GM18502 (cell line): ENCODE results near the gene STOM.
"Not testable (repeated sequence)": the region's sequence is repeated elsewhere in the genome, so short reads cannot be mapped to it uniquely, and the experiment has no call there.

Experiments
- ATAC-seq: cut with Tn5 transposase; IDR thresholded peaks from one replicate; pipeline ENCODE4 v1.9.1; 2021; ENCODE audit warnings: mild to moderate bottlenecking; ENCODE audit not compliant: unreplicated experiment, poor library complexity

Gene STOM, protein sequence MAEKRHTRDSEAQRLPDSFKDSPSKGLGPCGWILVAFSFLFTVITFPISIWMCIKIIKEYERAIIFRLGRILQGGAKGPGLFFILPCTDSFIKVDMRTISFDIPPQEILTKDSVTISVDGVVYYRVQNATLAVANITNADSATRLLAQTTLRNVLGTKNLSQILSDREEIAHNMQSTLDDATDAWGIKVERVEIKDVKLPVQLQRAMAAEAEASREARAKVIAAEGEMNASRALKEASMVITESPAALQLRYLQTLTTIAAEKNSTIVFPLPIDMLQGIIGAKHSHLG

DNA sequence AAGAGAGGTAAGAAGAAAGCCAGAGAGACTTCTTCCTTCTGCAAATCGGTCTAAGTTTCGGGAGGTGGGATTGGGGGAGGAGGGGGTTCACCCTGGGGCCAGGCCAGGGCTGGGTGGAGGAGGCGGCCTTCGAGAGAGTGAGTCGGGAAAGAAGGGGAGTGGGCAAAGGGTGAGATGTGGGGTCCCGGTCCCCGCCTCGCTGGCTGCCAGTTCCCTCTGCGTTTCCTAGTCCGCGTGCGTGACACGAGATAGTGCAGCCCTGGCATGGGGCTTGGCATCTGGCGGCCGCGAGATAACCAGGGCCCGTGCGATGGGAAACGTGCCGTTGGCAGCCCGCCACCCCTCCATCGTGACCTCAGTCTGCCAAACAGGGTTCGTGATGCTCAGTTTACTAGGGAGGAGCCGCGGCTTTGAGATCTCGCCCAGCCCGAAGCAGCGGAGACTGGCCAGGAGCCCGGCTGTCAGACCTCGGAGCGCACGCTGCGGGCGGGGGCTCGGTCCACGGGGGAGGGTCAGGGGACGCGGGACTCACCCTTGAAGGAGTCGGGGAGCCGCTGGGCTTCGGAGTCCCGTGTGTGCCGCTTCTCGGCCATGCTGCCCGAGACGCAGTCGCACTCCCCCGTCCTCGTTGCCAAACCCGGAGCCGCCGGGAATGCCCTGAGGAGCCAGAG is at the start of gene STOM:
Gene STOM (minus strand): TSS at position 656 of the 671 bp plus-strand sequence. CDS start 63 bp downstream, at position 593.
- peak; percentile 66 for ATAC-seq

DNA sequence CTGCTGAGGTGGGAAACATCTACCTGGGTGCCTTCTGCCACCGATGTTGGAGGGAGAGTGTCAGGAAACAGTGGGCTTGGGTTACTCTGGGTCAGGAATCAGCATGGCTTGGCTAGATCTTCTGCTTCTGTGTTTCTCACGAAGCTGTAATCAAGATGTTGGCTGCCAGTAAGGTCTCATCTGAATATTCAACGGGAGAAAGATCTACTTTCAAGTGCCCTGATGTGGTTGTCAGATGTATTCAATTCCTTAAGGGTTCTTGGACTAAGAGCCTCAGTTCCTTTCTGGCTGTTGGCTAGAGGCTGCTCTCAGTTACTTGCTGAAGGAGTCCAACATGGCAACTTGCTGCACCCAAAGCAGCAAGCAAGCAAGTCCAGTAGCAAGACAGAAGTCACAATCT is 41.9 kb upstream of the STOM start:
- no peak for ATAC-seq

DNA sequence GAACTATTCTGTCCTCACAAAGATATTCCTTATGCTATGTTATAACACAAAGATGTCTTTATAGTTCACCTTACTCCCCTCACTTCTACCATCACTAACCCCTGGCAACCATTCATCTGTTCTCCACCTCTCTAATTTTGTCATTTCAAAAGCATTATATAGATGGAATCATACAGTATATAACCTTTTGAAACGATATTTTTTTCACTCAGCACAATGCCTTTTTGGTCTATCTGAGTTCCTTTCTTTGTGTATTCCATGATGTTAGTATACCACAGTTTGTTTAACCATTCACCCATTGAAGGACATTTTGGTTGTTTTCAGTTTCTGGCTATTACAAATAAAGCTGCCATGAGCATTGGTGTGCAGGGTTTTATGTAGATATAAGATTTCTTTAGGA is 35.8 kb upstream of the STOM start:
- no peak for ATAC-seq

DNA sequence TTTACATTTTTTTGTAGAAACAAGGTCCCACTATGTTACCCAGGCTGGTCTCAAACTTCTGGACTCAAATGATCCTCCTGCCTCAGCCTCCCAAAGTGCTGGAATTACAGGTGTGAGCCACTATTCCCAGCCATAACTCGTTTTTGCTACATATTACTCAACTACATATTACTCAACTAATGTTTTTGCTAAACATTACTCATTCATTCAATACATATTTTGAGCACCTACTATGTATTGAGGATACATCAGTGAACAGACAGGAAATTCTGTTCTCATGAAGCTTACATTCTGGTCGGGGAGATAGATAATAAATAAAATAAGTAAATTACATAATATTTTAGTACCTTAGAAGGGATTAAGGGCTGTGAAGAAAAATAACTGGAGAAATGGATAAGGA is 34.9 kb upstream of the STOM start:
- ATAC-seq: no peak

DNA sequence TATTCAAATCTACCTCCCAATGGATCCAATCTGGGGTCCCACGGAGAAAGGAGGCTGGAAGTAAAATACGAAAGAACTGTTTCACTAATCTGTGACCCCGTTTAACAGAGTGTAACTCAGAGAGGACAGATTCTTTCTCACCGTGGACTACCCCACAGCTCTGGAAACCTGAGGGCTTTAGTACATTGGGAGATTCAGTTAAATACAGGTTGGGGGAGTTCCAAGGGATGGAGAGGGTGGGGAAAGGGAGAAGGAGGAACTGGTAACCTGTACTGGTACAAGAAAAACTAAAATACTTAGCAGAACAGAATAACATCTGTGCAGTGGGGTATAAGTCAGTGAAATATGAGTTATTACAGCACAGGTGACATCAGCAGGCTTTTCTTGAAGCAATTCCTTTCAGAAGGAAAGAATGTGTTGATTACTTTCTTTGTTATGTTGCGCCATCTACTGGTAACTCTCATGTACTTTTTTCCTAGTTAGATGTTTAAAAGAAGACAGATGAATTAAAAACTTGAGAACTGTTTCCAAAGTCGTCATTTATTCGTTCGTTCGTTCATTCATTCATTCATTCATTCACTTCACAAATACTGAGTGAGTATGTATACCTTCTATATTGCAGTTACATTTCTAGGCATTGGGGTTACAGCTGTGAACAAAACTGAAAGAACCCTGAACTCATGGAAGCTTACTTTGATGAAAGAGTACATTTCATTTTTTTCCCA is 30.0 kb upstream of the STOM start:
- no peak for ATAC-seq

DNA sequence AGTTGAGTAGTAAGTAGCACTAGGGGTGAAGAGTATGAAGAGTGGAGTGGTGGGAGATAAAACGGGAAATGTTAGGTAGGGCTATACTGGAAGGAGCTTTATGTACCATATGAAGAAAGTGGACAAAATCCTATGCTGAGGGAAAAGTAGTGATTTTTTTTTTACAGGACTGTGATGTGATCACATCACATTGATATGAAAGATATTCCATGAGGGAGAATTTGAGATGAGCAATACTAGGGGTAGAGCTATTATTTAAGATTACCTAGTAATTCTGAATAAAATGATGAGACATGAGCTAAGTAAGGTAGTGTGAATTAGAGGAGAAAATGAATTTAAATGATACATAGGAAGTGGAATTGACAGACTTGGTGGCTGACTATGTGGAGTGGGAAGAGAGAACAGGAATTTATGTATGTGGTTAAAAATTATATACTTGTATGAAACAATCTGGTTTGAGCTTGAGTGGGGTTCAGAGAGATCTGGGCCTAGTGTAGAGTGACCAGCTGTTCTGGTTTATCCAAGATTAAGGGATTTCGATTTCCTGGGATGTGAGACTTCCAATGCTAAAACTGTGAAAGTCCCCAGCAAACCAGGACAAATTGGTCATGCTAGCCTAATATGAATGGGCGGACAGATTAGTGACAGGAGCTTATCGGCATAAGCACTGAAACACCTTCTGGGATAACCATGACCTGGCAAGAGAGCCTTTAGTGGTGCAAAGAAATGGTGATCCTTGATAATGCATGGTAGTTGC is 29.3 kb upstream of the STOM start:
- ATAC-seq: no peak

DNA sequence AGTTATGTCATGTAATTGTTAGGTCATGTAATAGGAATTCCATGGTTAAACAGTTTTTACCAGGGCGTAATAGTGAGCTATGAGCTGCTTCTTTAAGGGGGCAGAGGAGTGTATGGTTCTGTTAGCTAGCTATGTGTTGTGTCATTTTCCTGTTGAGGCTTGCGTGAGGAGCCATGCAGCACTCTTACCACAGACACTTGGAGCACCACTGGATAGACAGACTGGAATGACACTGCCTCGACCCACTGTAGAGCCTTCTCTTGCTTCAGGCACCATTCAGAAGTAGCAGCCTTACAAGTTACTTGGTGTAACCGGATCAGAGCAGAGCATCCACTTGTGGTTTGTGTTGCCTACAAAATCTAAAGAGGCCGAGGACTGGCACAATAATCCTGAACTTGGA is 28.3 kb upstream of the STOM start:
- ATAC-seq: no peak

DNA sequence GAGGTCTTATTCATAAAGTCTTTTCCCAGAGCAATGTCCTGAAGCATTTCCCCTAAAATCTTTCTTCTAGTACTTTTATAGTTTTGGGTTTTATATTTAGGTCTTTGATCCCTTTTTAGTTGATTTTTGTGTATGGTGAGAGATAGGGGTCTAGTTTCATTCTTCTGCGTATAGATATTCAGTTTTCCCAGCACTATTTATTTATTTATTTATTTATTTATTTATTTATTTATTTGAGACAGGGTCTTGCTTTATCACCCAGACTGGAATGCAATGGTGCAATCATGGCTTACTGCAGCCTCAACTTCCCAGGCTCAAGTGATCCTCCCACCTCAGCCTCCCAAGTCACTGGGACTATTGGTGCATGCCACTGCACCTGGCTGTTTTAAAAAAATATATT is 27.2 kb upstream of the STOM start:
- not testable (repeated sequence) for ATAC-seq

DNA sequence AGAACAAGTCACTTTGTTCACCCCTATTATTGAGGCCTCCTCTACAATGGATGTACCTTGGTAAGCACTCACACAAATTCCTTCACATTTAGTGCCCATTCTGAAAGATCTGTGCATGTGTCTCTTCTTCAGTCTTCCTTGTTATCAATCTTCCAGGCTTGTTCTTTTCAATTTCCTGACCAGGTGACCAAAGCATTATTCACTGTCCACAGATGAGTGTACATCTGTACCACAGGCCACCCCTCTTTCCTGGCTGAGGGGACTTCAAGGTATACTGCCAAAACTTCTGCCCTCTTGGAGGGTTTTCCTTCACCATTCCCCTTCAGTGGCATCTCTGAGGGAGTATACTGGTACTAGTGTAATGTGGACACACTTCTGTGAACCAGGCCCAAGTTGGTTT is 25.5 kb upstream of the STOM start:
- no peak for ATAC-seq

DNA sequence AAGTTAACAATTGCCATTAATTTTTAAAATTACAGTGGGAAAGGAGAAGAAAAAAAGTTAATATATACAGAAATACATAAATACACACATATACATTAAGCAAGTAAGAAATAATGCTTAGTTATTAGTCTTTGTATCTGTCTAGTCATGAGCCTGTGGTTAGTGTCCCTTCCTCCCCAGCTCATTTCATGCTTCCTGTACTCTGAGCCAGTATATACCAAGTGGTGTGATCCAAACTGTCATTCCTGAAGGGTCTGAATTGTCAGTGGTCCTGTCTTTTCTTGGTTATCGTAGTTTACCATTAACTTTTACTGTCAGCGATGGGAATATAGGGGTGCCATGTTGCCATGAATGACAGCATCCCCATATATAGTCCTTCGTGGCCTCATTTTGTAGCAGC is 24.2 kb upstream of the STOM start:
- ATAC-seq: no peak

DNA sequence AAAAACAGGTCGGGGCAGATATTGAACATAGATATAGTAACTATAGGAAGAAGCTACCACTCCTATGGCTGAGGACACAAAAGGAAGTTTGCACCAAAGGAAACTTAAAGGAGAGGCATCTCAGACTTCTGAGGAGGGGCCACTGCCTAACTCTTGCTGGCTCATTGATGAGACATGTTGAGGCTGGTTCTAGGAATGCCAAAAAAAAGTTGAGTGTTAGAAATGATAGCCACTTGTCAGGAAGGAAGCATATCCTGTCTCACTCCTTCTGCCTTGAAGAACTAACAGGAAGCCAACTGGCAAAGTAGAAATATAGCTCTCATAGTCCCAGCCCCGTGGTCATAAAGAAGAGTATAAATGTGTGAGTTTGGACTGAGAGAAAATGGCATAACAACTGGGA is 23.3 kb upstream of the STOM start:
- no peak for ATAC-seq

DNA sequence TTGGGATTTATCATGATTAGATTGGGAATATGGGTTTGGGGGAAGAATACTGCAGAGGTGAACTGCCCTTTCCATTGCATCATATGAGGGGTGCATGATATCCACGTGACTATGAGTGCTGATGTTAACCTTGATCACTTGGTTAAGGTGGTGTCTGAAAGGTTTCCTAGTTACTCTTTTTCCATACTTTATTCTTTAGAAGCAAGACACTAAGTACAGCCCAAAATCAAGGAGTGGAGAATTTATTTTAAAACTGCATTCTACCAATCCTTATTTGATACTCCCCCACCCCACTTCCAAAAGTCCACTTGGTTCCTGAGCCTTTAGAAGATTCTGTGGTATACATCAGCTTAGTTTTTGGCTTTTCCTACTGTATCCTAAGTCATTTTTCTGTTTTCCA is 20.3 kb upstream of the STOM start:
- no peak for ATAC-seq

DNA sequence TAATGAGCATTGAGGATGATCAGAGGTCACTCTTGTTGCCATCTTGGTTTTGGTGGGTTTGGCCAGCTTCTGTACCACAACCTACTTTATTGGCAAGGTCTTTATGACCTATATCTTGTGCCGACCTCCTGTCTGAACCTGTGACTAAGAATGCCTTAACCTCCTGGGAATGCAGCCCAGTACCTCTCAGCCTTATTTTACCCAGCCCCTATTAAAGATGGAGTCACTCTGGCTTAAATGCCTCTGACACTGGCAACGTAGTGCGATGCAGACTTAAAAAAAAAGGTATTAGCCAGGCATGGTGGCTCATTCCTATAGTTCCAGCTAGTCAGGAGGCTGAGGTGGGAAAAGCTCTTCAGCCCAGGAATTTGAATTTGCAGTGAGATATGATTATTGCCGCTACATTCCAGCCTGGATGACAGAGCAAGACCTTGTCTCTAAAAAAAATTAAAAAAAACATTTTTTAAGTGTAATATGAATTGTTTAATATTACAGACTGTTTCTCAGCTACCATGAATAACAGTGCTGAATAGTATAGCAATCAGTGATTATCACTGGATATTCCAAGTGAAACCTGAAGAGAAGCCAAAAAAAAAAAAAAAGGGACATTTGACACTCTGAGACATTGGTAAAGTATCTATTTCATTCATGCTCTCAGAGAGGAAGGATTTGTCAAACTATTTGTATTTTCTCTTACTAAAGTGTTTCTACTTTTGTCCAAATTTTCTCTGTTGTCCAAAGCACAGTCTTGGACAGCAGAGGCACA is 18.3 kb upstream of the STOM start:
- no peak for ATAC-seq

DNA sequence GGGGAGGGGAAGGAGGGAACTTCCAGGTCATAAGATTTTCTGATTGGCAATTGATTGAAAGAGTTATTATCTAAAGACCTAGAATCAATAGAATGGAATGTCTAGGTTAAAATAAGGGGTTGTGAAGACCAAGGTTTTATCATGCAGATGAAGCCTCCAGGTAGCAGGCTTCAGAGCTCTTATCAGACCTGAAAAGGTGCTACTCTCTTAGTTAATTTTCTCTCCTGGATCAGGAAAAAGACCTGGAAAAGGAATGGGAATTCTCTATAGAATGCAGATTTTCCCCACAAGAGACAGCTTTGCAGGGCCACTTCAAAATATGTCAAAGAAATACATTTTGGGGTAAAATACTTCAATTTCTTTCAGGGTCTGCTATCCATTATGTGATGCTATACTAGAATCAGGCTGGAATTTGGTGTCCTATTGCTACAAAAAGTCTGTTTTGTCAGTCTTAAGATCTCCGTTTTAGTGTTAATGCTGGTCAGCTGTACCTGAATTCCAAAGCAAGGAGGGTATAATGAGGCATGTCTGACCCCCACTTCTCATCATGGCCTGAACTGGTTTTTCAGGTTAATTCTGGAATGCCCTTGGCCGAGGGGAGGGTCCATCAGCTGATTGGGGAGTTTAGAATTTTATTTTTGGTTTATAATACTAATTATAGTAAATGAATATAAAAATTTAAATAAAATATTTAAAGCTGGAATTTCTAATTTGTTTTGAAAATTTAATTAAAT is 16.6 kb upstream of the STOM start:
- no peak for ATAC-seq

DNA sequence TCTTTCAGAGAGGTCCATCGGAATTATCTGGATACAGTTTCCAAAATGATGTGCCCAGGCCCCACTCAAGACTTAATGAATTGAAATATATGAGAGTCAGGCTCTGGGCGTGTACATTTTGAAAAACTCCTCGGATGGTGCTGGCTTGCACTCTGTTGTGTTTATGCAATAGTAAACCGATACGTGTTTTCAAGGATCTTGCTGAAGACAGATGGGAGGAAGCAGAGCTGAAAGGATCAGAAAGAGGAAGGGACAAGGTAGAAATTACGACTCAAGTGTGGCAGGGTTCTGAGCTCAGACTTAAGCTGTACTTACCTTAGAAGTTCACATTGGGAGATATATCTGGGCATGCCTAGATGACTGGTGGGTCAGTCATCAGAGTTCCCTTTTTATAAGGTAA is 13.7 kb upstream of the STOM start:
- no peak for ATAC-seq

DNA sequence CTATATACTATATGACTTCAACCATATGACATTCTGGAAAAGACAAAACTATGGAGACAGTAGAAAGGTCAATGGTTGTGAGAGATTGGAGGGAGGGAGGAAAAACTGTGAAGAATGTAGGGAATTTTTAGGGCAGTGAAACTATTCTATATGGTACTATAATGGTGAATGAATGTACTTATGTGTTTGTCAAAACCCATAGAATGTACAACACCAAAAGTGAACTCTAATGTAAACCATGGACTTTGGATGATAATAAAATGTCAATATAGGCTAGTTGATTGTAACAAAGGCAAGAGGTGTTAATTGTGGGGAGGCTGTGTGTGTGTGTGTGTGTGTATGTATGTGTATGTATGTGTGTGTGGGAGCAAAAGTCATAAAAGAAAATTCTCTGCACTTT is 10.8 kb upstream of the STOM start:
- ATAC-seq: no peak

DNA sequence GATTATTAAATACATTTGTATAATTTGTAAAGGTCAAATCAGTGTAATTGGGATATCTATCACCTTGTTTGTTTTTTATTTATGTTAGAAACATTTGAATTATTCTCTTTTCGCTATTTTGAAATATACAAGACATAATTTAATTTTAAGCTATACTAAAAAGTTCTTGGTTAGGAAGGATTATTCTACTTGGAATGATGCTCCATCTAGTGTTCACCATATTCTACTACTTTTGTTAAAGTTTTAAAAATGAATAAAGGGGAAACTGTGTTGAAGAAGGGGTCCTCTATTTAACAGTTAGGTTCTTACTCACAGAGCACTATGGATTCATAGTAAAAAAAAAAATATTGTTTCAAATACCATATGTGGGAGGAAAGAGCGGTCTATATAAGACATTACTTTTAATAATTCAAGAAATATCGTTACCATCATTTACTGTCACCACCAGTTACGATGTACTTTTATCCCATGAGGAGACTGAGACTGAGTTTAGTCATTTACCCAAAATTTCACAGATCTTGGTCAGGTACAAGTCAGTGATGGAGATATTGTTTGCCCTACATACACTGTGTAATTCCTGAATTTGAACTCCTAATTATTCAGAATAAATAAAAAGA is 6.3 kb upstream of the STOM start:
- ATAC-seq: no peak

DNA sequence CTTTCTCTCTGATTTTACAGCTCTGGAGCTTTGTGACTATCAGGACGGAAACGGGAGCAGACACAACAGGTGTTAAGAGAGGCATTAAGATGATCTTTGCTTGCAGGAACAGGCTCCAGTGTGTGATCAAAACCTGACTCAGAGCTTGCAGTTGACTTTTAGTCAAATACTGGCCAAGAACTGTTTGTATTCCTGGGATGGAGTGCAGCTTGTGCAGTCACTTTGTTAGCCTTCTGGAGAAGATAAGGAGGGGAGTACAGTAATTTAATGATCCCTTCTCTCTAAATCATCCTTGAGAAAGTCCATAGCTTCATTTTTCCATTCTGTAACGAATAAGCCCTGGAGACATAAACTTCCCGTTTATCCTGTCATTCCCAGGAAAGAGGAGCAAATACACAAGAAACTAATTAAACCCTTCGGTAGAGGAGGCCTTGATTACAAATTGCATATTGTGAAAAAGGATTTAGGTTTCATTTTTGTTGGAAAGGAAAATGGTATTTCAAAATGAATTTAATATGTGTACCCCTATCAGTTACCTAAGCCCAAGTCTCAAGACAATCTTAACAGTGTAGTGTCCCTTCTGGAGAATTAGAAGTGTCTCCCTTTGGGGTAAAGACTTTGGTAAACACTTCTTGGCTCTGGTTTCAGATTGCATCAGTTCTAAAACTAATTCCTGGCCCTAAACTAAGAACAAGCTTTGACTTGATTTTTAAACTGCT is 3.1 kb upstream of the STOM start:
- no peak for ATAC-seq
